Measurements from ENCODE around the gene SPRY1. TPM values are rescaled to one million over a fixed set of nuclear protein-coding genes. Genes with fewer than 3 reads are reported as not detected.

SPRY1 gene, protein sequence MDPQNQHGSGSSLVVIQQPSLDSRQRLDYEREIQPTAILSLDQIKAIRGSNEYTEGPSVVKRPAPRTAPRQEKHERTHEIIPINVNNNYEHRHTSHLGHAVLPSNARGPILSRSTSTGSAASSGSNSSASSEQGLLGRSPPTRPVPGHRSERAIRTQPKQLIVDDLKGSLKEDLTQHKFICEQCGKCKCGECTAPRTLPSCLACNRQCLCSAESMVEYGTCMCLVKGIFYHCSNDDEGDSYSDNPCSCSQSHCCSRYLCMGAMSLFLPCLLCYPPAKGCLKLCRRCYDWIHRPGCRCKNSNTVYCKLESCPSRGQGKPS
- polyA plus RNA-seq (2011; rRNA removed) (2.1 and 2.2 TPM in 2 replicates), polyA minus RNA-seq (2011; rRNA and poly(A)+ RNA removed) (1.4 and 2.4 TPM in 2 replicates)

DNA sequence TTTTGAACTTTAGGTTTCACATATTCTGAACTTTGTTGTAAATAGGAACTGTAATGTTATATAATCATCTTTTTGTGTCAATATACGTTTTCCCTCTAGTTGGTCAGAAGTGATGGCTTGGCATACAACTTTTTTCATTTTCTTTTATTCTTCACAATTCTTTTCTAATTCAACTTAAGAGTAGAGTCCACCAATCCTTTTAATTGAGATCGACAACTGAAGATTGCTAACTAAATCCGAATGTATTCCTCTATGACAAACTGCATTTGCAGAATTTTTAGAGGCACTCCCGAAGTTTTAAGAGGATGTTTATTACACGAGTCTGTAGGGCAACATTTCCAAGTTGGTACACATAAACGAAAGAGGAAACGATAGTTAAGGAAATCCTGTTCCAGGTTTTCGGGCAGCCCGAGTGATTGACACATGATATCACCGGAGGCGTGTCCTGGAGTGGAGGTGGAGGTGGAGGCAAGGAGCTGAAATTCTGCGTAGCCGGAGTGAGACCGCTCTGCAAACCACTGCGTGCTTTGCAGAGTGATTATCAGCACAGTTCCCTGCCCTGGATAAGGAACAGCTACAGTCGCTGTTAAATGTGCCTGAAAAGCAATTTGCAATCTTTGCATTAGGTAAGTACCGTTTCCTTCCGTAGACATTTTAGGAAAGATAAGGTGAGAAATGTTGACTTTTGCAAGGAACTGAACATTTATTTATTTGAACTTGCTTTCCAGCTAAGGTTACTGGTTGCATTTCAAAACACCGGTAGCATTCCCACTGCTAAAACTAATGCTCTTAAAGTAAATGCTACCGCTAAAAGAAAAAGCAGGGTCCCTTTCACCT, at the start of gene SPRY1:
TSS of gene SPRY1 (plus strand) at position 489 of the 837 bp plus-strand sequence. CDS start 4,797 bp downstream, outside the sequence.
- DNase-seq (ENCODE audit: low read depth) = no peak
- ChIA-PET CTCF (interaction anchor here (0.7 to 1.7 kb wide), 6 partner anchors 15 to 436 kb away, joined by 3 to 4 read pairs (median 4); no protein-coding TSS in a partner anchor), POLR2A (no interaction called here)
- TF ChIP-seq, protein P1, sequence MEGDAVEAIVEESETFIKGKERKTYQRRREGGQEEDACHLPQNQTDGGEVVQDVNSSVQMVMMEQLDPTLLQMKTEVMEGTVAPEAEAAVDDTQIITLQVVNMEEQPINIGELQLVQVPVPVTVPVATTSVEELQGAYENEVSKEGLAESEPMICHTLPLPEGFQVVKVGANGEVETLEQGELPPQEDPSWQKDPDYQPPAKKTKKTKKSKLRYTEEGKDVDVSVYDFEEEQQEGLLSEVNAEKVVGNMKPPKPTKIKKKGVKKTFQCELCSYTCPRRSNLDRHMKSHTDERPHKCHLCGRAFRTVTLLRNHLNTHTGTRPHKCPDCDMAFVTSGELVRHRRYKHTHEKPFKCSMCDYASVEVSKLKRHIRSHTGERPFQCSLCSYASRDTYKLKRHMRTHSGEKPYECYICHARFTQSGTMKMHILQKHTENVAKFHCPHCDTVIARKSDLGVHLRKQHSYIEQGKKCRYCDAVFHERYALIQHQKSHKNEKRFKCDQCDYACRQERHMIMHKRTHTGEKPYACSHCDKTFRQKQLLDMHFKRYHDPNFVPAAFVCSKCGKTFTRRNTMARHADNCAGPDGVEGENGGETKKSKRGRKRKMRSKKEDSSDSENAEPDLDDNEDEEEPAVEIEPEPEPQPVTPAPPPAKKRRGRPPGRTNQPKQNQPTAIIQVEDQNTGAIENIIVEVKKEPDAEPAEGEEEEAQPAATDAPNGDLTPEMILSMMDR (IDR thresholded peaks at IDR 0.05; ENCODE audit: insufficient read depth, low read depth, low read length) = no peak
- Histone ChIP-seq H3K36me3 (ENCODE audit: control insufficient read depth, insufficient read depth, low read length) (no peaks in the 10 kb centered on the region), H3K27me3 (ENCODE audit: control insufficient read depth, insufficient read depth, low read length) (no peaks in the 10 kb centered on the region), H3K4me3 (ENCODE audit: low read depth, low read length) (peak within 1 kb of the TSS; percentile 62)

DNA sequence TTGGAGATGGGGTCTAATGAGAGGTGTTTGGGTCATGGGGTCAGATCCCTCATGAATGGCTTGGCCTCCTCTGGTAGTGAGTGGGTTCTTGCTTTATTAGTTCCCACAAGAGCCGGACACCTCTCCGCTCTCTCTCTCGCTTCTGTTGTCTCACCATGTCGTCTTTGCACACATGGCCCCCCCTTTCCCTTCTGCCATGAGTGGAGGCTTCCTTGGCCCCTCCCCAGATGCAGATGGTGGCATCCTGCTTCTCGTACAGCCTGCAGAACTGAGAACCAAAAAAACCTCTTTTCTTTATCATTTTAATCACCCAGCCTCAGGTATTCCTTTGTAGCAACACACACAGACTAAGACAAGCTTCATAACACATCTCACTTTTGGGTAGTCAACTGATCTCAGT, 49.6 kb upstream of the SPRY1 start:
- Histone ChIP-seq H3K4me3 (ENCODE audit: low read depth, low read length) (no peak overlapping the region), H3K27me3 (ENCODE audit: control insufficient read depth, insufficient read depth, low read length) (no peaks in the 10 kb centered on the region), H3K36me3 (ENCODE audit: control insufficient read depth, insufficient read depth, low read length) (no peaks in the 10 kb centered on the region)
- ChIA-PET POLR2A (no interaction called here), CTCF (interaction anchor here (1.1 kb wide), 1 partner anchor 13 kb away, joined by 3 read pairs; no protein-coding TSS in a partner anchor)
- DNase-seq (ENCODE audit: low read depth) = no peak
- TF ChIP-seq, protein P1 (IDR thresholded peaks at IDR 0.05; ENCODE audit: insufficient read depth, low read depth, low read length) = no peak

DNA sequence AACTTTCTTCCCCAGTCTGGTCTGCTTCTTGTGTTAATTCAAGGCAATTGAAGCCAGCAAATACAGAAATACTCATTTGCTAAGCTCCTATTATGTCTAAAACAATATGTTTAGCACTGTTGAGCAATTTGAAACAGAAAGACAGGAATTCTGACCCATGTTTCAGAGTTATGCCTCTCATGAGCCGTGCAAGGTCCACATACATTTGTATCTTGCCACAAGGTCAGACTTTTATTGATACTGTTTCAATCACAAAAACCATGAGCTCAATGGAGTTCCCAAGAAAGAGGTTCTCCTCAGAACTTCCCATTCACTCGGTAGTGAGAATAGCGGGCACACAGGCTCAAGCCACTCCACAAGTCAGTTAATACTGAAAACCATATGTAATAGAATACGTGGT, 47.6 kb upstream of the SPRY1 start:
- DNase-seq (ENCODE audit: low read depth) = no peak
- H3K27me3 ChIP-seq (ENCODE audit: control insufficient read depth, insufficient read depth, low read length) = no peaks in the 10 kb centered on the region
- ChIA-PET POLR2A (no interaction called here), CTCF (interaction anchor here (0.6 to 0.7 kb wide), 2 partner anchors 101 to 143 kb away, joined by 3 to 5 read pairs; no protein-coding TSS in a partner anchor)
- no peaks in the 10 kb centered on the region for H3K36me3 ChIP-seq (ENCODE audit: control insufficient read depth, insufficient read depth, low read length)
- no peak overlapping the region for H3K4me3 ChIP-seq (ENCODE audit: low read depth, low read length)
- TF ChIP-seq, protein P1 (IDR thresholded peaks at IDR 0.05; ENCODE audit: insufficient read depth, low read depth, low read length) = no peak

DNA sequence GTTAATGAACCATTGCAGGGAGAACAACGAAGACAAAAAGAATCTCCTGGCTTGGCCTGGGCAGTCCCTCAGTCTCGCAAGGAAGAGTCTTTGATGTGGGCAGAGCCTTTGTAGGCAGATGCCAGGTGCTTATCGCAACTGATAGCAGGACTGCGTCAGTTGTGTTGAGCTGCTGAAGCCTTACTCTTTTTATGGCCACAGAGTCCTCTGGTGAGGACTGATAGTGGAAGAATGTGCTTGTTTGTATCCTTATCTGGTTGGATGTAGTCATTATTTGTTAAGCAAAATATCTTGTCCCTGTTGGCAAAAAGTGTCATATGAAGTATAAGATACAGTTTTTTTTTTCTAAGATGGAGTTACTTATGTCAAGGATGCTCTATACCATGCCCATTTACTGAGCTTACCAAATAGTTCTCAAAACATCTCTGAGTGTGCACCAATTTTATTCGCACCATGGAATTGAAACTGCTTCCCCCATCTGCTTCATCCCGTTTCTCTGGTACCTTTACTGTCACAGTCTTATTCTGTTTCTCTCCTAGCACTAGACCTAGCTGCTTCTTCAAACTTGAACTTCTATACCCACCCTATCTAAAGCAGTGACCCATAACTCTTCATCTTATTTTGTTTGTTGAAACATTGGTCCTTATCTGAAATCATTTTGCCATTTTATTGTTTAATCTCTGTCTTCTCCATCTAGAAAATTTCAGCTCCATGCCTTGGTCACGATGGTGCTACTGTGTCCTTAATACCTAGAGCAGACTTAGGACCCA, 47.0 kb upstream of the SPRY1 start:
- CTCF ChIA-PET = interaction anchor here (0.6 to 0.7 kb wide), 2 partner anchors 101 to 144 kb away, joined by 3 to 5 read pairs; no protein-coding TSS in a partner anchor
- POLR2A ChIA-PET = no interaction called here
- TF ChIP-seq, protein P1 (IDR thresholded peaks at IDR 0.05; ENCODE audit: insufficient read depth, low read depth, low read length) = no peak
- Histone ChIP-seq H3K4me3 (ENCODE audit: low read depth, low read length) (no peak overlapping the region), H3K36me3 (ENCODE audit: control insufficient read depth, insufficient read depth, low read length) (no peaks in the 10 kb centered on the region), H3K27me3 (ENCODE audit: control insufficient read depth, insufficient read depth, low read length) (no peaks in the 10 kb centered on the region)
- DNase-seq (ENCODE audit: low read depth) = no peak

Data from BJ (cell line).